H7 (cell line): ENCODE results near the gene C2orf72. TPM values are rescaled to one million over a fixed set of nuclear protein-coding genes. Genes with fewer than 3 reads are reported as not detected.
"Not testable (repeated sequence)": the region's sequence is repeated elsewhere in the genome, so short reads cannot be mapped to it uniquely, and the experiment has no call there.

ENCODE experiments used
- DNase-seq: peaks from one replicate; pipeline ENCODE4 v3.0.0; 2012
- H3K27me3 ChIP-seq: 2 replicates; pipeline ENCODE4 v1.6.0; 2011; ENCODE audit warnings: mild to moderate bottlenecking, low read length; ENCODE audit not compliant: control insufficient read depth, insufficient read depth
- H3K36me3 ChIP-seq: replicated peaks from 2 replicates; pipeline ENCODE4 v1.5.1; 2011; ENCODE audit warnings: low read length; ENCODE audit not compliant: control insufficient read depth, insufficient read depth
- H3K4me3 ChIP-seq: 2 replicates; pipeline ENCODE4 v1.5.1; 2011; ENCODE audit warnings: low read depth, mild to moderate bottlenecking, control low read depth, low read length, moderate library complexity; ENCODE audit not compliant: insufficient read depth
- total RNA-seq: library from RNA; depleted of rRNA; stranded (reverse); fragments of >200 nt; shearing (Covaris generic); gene quantifications from 2 replicates; pipeline ENCODE4 v1.2.3, GENCODE V29; 2014

The C2orf72 gene
- total RNA-seq, 1 experiment from 2014 or later = 0.69 TPM

GRCh38 chr2:231007286-231008098 lies 29.8 kb upstream of the C2orf72 start:
- peak; percentile 15 for DNase-seq
- Histone ChIP-seq H3K4me3 (no peak overlapping the region), H3K27me3 (no peaks in the 10 kb centered on the region), H3K36me3 (no peaks in the 10 kb centered on the region)

- DNase-seq = no peak
- Histone ChIP-seq H3K36me3 (no peaks in the 10 kb centered on the region), H3K27me3 (no peaks in the 10 kb centered on the region), H3K4me3 (no peak overlapping the region)
Observed at GRCh38 chr2:231008131-231008530, 29.2 kb upstream of the C2orf72 start.

GRCh38 chr2:231009236-231009919 lies 27.9 kb upstream of the C2orf72 start:
- Histone ChIP-seq H3K36me3 (no peaks in the 10 kb centered on the region), H3K27me3 (no peaks in the 10 kb centered on the region), H3K4me3 (no peak overlapping the region)
- DNase-seq = no peak

- H3K27me3 ChIP-seq = no peaks in the 10 kb centered on the region
- no peak overlapping the region for H3K4me3 ChIP-seq
- DNase-seq = no peak
- H3K36me3 ChIP-seq = no peaks in the 10 kb centered on the region
Observed at GRCh38 chr2:231010201-231010730, 27.1 kb upstream of the C2orf72 start.

- no peak overlapping the region for H3K4me3 ChIP-seq
- no peaks in the 10 kb centered on the region for H3K36me3 ChIP-seq
- DNase-seq = no peak
- no peaks in the 10 kb centered on the region for H3K27me3 ChIP-seq
Observed at GRCh38 chr2:231011526-231011925, 25.8 kb upstream of the C2orf72 start.

- H3K27me3 ChIP-seq = no peaks in the 10 kb centered on the region
Observed at GRCh38 chr2:231012463-231012862, 24.9 kb upstream of the C2orf72 start.

GRCh38 chr2:231013820-231014219 lies 23.5 kb upstream of the C2orf72 start:
- DNase-seq = no peak
- no peaks in the 10 kb centered on the region for H3K27me3 ChIP-seq
- no peaks in the 10 kb centered on the region for H3K36me3 ChIP-seq
- no peak overlapping the region for H3K4me3 ChIP-seq

More at GRCh38 chr2:231012463-231012862, 24.9 kb upstream of the C2orf72 start:
- Histone ChIP-seq H3K36me3 (no peaks in the 10 kb centered on the region), H3K4me3 (no peak overlapping the region)
- no peak for DNase-seq

GRCh38 chr2:231015478-231015877 lies 21.8 kb upstream of the C2orf72 start:
- no peaks in the 10 kb centered on the region for H3K27me3 ChIP-seq
- DNase-seq = no peak
- no peaks in the 10 kb centered on the region for H3K36me3 ChIP-seq
- no peak overlapping the region for H3K4me3 ChIP-seq

- H3K27me3 ChIP-seq = no peaks in the 10 kb centered on the region
- DNase-seq = no peak
- H3K4me3 ChIP-seq = no peak overlapping the region
- H3K36me3 ChIP-seq = no peaks in the 10 kb centered on the region
Observed at GRCh38 chr2:231015926-231016325, 21.4 kb upstream of the C2orf72 start.

GRCh38 chr2:231016566-231017230 lies 20.6 kb upstream of the C2orf72 start:
- no peak overlapping the region for H3K4me3 ChIP-seq
- no peaks in the 10 kb centered on the region for H3K36me3 ChIP-seq
- no peaks in the 10 kb centered on the region for H3K27me3 ChIP-seq
- DNase-seq = no peak

GRCh38 chr2:231017231-231017598 lies 20.1 kb upstream of the C2orf72 start:
- Histone ChIP-seq H3K4me3 (no peak overlapping the region), H3K27me3 (no peaks in the 10 kb centered on the region), H3K36me3 (no peaks in the 10 kb centered on the region)
- no peak for DNase-seq

GRCh38 chr2:231018184-231018583 lies 19.1 kb upstream of the C2orf72 start:
- H3K4me3 ChIP-seq = no peak overlapping the region
- H3K27me3 ChIP-seq = no peaks in the 10 kb centered on the region
- no peaks in the 10 kb centered on the region for H3K36me3 ChIP-seq
- DNase-seq = no peak

- H3K27me3 ChIP-seq, DNase-seq, H3K4me3 ChIP-seq, H3K36me3 ChIP-seq: not testable (repeated sequence)
Observed at GRCh38 chr2:231025059-231025458, 12.3 kb upstream of the C2orf72 start.

- DNase-seq = no peak
- Histone ChIP-seq H3K27me3 (no peaks in the 10 kb centered on the region; the same call in 1 of the 2 replicates), H3K4me3 (no peak overlapping the region), H3K36me3 (no peaks in the 10 kb centered on the region)
Observed at GRCh38 chr2:231028889-231029288, 8.4 kb upstream of the C2orf72 start.

GRCh38 chr2:231029563-231029962 lies 7.8 kb upstream of the C2orf72 start:
- peaks cover 2% of the 10 kb centered on the region for H3K27me3 ChIP-seq
- DNase-seq = no peak
- H3K4me3 ChIP-seq = no peak overlapping the region
- no peaks in the 10 kb centered on the region for H3K36me3 ChIP-seq
